ENCODE data around the gene NCOA3.

The NCOA3 gene

GRCh38 chr20:47660983-47661700, 159.5 kb downstream of the NCOA3 start:
- no peak overlapping the region for H3K4me3 ChIP-seq (ENCODE audit: control insufficient read depth, low read depth, low read length)
- DNase-seq (ENCODE audit: low read depth), result no peak
- TF ChIP-seq, protein P1, sequence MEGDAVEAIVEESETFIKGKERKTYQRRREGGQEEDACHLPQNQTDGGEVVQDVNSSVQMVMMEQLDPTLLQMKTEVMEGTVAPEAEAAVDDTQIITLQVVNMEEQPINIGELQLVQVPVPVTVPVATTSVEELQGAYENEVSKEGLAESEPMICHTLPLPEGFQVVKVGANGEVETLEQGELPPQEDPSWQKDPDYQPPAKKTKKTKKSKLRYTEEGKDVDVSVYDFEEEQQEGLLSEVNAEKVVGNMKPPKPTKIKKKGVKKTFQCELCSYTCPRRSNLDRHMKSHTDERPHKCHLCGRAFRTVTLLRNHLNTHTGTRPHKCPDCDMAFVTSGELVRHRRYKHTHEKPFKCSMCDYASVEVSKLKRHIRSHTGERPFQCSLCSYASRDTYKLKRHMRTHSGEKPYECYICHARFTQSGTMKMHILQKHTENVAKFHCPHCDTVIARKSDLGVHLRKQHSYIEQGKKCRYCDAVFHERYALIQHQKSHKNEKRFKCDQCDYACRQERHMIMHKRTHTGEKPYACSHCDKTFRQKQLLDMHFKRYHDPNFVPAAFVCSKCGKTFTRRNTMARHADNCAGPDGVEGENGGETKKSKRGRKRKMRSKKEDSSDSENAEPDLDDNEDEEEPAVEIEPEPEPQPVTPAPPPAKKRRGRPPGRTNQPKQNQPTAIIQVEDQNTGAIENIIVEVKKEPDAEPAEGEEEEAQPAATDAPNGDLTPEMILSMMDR (IDR thresholded peaks at IDR 0.05; ENCODE audit: control insufficient read depth, insufficient read depth, low read depth, low read length, missing control alignments), result no peak

GRCh38 chr20:47661714-47662113, 160.0 kb downstream of the NCOA3 start:
- TF ChIP-seq, protein P1 (IDR thresholded peaks at IDR 0.05; ENCODE audit: control insufficient read depth, insufficient read depth, low read depth, low read length, missing control alignments), result no peak
- no peak overlapping the region for H3K4me3 ChIP-seq (ENCODE audit: control insufficient read depth, low read depth, low read length)
- DNase-seq (ENCODE audit: low read depth), result no peak

DNA sequence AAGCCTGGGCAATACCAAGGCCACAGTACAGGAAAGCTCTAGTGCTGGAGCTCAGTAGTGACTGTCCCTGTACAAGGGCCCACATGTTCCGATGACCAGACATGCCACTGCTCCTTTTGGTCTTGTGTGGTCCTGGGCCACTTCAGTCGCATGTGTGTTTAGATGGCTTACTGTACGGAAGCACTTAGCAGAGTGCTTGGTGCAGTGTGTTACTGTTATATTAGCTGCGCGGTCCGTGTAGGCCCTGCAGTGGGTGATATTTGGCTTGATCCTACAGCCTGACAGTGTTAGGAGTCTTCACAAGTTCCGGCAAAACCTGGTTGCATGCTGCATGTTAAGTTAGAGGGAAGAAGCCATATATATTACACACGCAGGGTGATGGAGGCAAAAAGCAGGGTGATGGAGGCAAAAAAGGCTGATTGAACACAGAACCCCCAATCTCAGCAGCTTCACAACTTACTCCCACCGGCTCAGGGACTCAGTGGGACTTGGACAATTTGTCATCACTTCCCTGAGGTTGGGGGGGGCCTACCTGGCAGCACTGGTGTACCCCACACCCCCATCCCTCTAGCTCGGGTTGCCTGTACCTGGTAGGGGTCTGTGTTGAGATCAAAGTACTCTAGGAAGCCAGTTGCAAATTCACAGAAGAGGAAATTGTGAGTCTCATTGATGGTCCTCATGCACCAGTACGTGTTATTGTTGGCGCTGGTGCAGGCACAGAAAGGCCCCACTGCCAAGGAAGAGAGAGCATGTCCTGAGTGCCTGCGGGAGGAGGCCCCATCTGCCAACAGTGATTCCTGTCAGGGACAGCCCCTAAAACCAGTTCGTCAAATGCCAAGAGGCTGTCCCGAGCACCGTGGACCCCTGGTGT, 161.0 kb downstream of the NCOA3 start:
- DNase-seq (ENCODE audit: low read depth), result no peak
- TF ChIP-seq, protein P1 (IDR thresholded peaks at IDR 0.05; ENCODE audit: control insufficient read depth, insufficient read depth, low read depth, low read length, missing control alignments), result no peak
- H3K4me3 ChIP-seq (ENCODE audit: control insufficient read depth, low read depth, low read length), result no peak overlapping the region

- DNase-seq (ENCODE audit: low read depth), result no peak
- TF ChIP-seq, protein P1 (IDR thresholded peaks at IDR 0.05; ENCODE audit: control insufficient read depth, insufficient read depth, low read depth, low read length, missing control alignments), result peak; percentile 97
These were observed 161.8 kb downstream of the NCOA3 start for GRCh38 chr20:47663354-47664067.

GRCh38 chr20:47664068-47664437, 162.4 kb downstream of the NCOA3 start:
- no peak overlapping the region for H3K4me3 ChIP-seq (ENCODE audit: control insufficient read depth, low read depth, low read length)
- no peak for DNase-seq (ENCODE audit: low read depth)
- TF ChIP-seq, protein P1 (IDR thresholded peaks at IDR 0.05; ENCODE audit: control insufficient read depth, insufficient read depth, low read depth, low read length, missing control alignments), result no peak

More at GRCh38 chr20:47663354-47664067, 161.8 kb downstream of the NCOA3 start:
- H3K4me3 ChIP-seq (ENCODE audit: control insufficient read depth, low read depth, low read length), result no peak overlapping the region

DNA sequence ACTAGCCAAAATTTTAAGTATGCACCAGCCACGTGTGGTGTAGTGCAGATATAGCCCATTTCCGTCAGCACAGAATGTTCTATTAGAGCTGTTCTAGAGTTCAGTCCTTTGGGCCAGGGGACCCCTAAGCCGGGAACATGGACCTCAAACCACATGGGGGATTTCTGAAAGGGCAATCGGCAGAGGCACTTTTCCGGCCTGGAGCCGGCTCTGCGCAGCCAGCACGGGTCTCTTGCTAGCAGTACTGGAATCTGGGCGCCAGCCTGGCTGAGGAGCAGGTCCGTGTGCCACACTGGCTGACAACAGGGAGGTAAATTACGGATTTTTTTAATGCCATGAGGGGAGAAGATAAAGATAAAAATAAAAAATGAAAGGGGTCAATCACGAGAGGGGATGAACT, 163.1 kb downstream of the NCOA3 start:
- no peak for DNase-seq (ENCODE audit: low read depth)
- H3K4me3 ChIP-seq (ENCODE audit: control insufficient read depth, low read depth, low read length), result no peak overlapping the region
- TF ChIP-seq, protein P1 (IDR thresholded peaks at IDR 0.05; ENCODE audit: control insufficient read depth, insufficient read depth, low read depth, low read length, missing control alignments), result no peak
